Epithelial cell of esophagus (primary cell): ENCODE results near the gene ATG16L2.

Experiments
- DNase-seq: peaks from one replicate; pipeline ENCODE4 v3.0.0; 2010; ENCODE audit warnings: low read depth
- H3K4me3 ChIP-seq: 2 replicates; pipeline ENCODE4 v1.5.1; 2011; ENCODE audit warnings: mild to moderate bottlenecking, low read length, control low read depth
- TF ChIP-seq, protein P1 (sequence below): IDR thresholded peaks from 2 replicates; pipeline ENCODE4 v1.5.1; 2011; ENCODE audit warnings: low read depth, mild to moderate bottlenecking, low read length, control low read depth, inconsistent platforms; ENCODE audit not compliant: insufficient read depth; ENCODE audit errors: missing control alignments

ATG16L2 gene

DNA sequence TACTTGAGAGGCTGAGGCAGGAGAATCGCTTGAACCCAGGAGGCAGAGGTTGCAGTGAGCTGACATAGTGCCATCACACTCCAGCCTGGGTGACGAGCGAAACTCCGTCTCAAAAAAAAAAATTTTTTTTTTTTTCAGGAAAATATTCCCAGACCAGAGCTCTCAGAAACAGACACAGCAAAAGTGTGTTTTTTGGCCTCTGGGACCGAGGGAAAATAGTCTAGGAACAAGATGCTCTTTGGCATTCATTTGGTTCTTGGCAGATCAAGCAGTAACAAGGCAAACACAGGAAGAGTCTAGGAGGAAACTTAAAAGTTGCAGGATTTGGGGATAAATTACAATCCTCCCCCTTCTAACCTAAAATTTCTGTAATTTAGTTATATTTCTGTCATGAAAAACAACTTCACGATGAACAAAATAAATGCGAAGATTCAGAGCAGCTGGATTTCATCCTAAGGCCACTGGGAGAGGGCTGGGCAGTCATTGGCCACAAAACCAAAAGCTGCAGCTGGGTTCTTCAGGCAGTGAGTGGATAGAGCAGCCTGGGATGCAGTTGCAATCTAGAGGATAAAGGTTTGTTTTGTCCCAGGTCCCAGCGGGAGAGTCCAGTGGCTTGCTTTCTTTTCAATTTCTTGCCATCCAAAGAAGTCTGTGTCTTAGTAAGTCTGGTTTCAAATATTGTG, 19.7 kb downstream of the ATG16L2 start:
- no peak overlapping the region for H3K4me3 ChIP-seq
- no peak for DNase-seq
- TF ChIP-seq, protein P1, sequence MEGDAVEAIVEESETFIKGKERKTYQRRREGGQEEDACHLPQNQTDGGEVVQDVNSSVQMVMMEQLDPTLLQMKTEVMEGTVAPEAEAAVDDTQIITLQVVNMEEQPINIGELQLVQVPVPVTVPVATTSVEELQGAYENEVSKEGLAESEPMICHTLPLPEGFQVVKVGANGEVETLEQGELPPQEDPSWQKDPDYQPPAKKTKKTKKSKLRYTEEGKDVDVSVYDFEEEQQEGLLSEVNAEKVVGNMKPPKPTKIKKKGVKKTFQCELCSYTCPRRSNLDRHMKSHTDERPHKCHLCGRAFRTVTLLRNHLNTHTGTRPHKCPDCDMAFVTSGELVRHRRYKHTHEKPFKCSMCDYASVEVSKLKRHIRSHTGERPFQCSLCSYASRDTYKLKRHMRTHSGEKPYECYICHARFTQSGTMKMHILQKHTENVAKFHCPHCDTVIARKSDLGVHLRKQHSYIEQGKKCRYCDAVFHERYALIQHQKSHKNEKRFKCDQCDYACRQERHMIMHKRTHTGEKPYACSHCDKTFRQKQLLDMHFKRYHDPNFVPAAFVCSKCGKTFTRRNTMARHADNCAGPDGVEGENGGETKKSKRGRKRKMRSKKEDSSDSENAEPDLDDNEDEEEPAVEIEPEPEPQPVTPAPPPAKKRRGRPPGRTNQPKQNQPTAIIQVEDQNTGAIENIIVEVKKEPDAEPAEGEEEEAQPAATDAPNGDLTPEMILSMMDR: no peak

DNA sequence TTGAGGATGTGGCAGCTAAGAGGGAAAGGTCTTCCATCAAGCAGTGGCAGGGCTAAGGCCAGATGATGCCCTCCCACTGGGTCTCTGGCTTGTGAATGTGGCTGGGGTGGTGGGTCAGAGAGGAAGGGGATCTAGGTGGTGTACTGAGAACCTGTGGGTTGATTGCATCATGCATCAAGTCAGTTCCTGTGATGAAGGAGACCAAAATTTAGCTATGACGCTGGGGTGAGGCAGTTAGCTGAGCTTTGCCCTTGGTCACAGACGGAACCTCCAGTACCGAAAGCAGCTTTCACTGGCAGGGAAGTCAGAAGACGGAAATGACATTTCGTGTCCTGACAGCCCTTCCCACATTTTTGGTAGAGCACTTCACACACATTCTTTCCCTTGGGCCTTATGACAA, 20.7 kb downstream of the ATG16L2 start:
- TF ChIP-seq, protein P1: no peak
- no peak overlapping the region for H3K4me3 ChIP-seq
- DNase-seq: no peak

DNA sequence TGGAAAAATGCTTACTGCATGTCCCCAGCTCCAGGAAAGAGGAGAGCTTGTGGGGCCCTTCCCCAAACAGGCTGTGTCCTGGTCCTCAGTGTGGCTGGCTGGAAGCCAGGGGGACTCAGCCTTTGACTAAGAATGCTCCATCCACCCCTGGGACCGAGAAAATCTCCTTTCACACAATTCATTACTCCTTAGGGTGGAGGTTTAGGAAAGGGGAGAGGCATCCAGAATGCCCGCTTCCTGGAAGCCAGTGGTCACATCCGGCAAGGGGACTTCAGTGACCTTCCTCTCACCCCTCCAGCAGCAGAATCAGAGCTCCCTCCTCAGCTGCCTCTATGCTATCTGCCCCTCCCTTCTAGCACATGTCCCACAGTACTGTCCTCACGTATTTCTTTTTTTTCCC, 21.9 kb downstream of the ATG16L2 start:
- TF ChIP-seq, protein P1: no peak
- DNase-seq: no peak
- no peak overlapping the region for H3K4me3 ChIP-seq

DNA sequence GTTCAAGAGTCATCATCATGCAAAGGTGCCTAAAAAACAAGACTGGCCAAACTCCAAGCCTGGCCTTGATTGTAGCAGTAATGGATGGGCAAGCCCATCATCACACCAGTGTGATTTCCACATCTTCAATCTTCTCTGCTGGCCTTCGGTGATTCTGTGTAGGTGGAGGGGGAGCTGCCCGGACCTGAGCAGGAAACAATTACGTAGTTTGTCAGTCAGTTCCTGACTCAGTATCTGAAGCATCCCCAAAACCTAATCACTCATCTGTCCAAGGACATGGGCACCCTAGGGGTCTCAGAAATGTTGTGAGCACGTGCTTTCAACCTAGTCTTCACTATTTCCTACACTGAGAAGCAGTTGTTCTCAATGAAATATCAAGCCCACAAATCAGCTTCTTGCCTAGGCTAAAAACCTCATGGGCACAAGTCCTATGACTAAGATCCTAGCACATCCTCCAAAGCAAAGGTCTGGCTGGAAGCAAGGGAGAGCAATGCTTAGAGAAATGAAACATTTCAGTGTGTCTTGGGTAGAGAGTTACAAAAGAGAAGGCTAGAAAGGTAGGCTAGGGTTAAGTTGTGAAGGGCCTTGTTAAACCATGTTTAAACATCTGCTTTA, 24.6 kb downstream of the ATG16L2 start:
- no peak overlapping the region for H3K4me3 ChIP-seq
- DNase-seq: peak; percentile 91
- TF ChIP-seq, protein P1: no peak

DNA sequence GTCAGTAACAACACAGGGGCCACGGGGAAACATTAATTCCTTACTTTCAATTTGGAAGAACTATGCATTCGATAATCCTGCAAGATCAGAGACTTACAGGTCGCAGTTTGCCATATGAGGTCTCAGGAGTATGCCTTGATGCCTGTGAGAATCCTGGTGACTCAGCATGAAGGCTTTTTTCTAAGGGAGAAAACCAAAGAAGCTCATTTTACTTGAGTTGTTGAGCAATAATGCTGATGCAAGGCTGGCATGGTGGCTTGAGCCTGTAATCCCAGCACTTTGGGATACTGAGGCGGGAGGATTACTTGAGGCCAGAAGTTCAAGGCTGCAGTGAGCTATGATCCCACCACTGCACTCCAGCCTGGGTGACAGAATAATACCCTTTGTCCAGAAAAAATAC, 26.6 kb downstream of the ATG16L2 start:
- TF ChIP-seq, protein P1: no peak
- DNase-seq: peak; percentile 75

DNA sequence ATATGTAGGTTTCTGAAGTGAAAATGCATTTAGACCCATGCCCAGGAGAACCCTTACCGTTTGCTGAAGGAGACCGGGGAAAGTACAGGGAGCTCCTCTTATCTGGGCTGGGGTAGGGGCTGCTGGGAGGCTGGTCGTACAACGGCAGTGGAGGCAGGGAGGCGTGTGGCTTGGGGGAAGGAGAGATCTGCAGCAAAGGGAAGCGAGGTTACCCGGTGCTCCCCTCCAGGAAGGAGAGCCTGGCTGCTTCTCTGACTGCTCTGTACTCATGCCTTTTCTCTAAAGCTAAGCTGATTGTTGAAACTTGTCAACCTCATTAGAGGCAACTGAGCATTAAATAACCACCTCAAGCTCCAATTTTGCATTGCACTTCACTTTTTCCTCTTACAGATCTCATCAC, 27.2 kb downstream of the ATG16L2 start:
- H3K4me3 ChIP-seq: no peak overlapping the region
- TF ChIP-seq, protein P1: no peak
- no peak for DNase-seq

More for the DNA sequence above, 26.6 kb downstream of the ATG16L2 start:
- H3K4me3 ChIP-seq: no peak overlapping the region

DNA sequence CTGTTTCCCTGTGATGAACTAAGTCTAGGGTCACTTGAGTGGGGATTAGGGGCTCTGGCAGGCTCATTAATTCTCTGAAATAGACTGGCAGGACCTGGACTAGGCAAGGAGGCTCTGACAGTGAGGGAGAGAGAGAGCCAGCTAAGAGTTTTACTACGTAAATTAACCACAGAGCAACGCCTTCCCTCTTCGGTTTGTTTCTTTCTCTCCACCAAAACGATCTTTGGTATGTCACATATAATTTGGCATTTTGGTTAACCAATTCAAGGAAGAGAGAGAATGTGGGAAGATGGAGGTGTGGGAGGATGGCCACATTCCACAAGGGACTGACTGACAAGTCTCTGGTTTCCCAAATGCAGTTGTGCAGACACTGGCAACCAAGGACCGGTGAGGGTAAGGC, 27.9 kb downstream of the ATG16L2 start:
- DNase-seq: no peak
- H3K4me3 ChIP-seq: no peak overlapping the region
- TF ChIP-seq, protein P1: no peak
